ENCODE measurements around the gene FAM131A. TPM values are rescaled to one million over a fixed set of nuclear protein-coding genes. Genes with fewer than 3 reads are reported as not detected.

Gene FAM131A
- total RNA-seq, 1 donor from 2014 or later, result 17.0 TPM

- TF ChIP-seq CTCF (IDR thresholded peaks at IDR 0.05), result no peak
- Histone ChIP-seq H3K4me3 (no peak overlapping the region), H3K4me1 (peaks cover 7% of the 10 kb centered on the region), H3K27ac (no peak overlapping the region), H3K9me3 (no peaks in the 10 kb centered on the region), H3K27me3 (ENCODE audit: low read depth) (peaks cover 16% of the 10 kb centered on the region), H3K36me3 (no peaks in the 10 kb centered on the region)
- ATAC-seq (no peak), DNase-seq (no peak)
- intact Hi-C loops (cut with DNase I), result no loop called here
Measured at GRCh38 chr3:184386047-184386806, 48.8 kb downstream of the FAM131A start.

- DNase-seq, result no peak
- no peaks in the 10 kb centered on the region for H3K4me1 ChIP-seq
- H3K36me3 ChIP-seq, result no peaks in the 10 kb centered on the region
- H3K27me3 ChIP-seq (ENCODE audit: low read depth), result peaks cover 8% of the 10 kb centered on the region
- ATAC-seq, result no peak
- H3K27ac ChIP-seq, result no peak overlapping the region
- no peaks in the 10 kb centered on the region for H3K9me3 ChIP-seq
- intact Hi-C loops (cut with DNase I), result no loop called here
- no peak overlapping the region for H3K4me3 ChIP-seq
- no peak for TF ChIP-seq CTCF (IDR thresholded peaks at IDR 0.05)
Measured at GRCh38 chr3:184387174-184387714, 49.8 kb downstream of the FAM131A start.

GRCh38 chr3:184388164-184388935 is 51.0 kb downstream of the FAM131A start:
- Histone ChIP-seq H3K9me3 (no peaks in the 10 kb centered on the region), H3K27me3 (ENCODE audit: low read depth) (peaks cover 7% of the 10 kb centered on the region), H3K4me1 (no peaks in the 10 kb centered on the region), H3K27ac (no peak overlapping the region), H3K36me3 (no peaks in the 10 kb centered on the region), H3K4me3 (no peak overlapping the region)
- ATAC-seq (no peak), DNase-seq (no peak)
- intact Hi-C loops (cut with DNase I), result no loop called here
- TF ChIP-seq CTCF (IDR thresholded peaks at IDR 0.05), result no peak

GRCh38 chr3:184388936-184389230 is 51.5 kb downstream of the FAM131A start:
- no peak for TF ChIP-seq CTCF (IDR thresholded peaks at IDR 0.05)
- ATAC-seq (no peak), DNase-seq (no peak)
- H3K9me3 ChIP-seq, result no peaks in the 10 kb centered on the region
- no peak overlapping the region for H3K27ac ChIP-seq
- no peaks in the 10 kb centered on the region for H3K36me3 ChIP-seq
- intact Hi-C loops (cut with DNase I), result no loop called here
- H3K4me1 ChIP-seq, result no peaks in the 10 kb centered on the region
- H3K27me3 ChIP-seq (ENCODE audit: low read depth), result peaks cover 7% of the 10 kb centered on the region
- no peak overlapping the region for H3K4me3 ChIP-seq

- Histone ChIP-seq H3K36me3 (no peaks in the 10 kb centered on the region), H3K4me1 (no peaks in the 10 kb centered on the region), H3K27me3 (ENCODE audit: low read depth) (peaks cover 7% of the 10 kb centered on the region), H3K9me3 (no peaks in the 10 kb centered on the region), H3K4me3 (no peak overlapping the region), H3K27ac (no peak overlapping the region)
- intact Hi-C loops (cut with DNase I), result no loop called here
- DNase-seq (no peak), ATAC-seq (no peak)
- no peak for TF ChIP-seq CTCF (IDR thresholded peaks at IDR 0.05)
Measured at GRCh38 chr3:184389384-184389783, 52.0 kb downstream of the FAM131A start.
